Transverse colon (tissue), 4 donors: ENCODE measurements around the gene NUDCD3.

Source experiments
- CTCF ChIP-seq, 5 experiments: fragments of 200-600 bp in 3 of 5; fragments of 450-650 bp in 2 of 5; sonication (generic) in 3 of 5; IDR thresholded peaks; 1 replicate in 2 of 5; 2 replicates in 3 of 5; pipeline ENCODE4 v1.5.1; 2016 to 2017; ENCODE audit warnings: antibody characterized with exemption in 5 of 5, inconsistent platforms in 3 of 5, mild to moderate bottlenecking in 2 of 5, moderate library complexity in 1 of 5
- EP300 ChIP-seq: sonication (generic); formaldehyde crosslinking; IDR thresholded peaks from one replicate; pipeline ENCODE4 v1.6.1; 2017; ENCODE audit warnings: antibody characterized with exemption, low read depth
- POLR2AphosphoS5 ChIP-seq, 3 donors: sonication (generic); formaldehyde crosslinking; IDR thresholded peaks; one replicate each; pipeline ENCODE4 v1.6.1; 2016; ENCODE audit warnings: antibody characterized with exemption in 3 of 3

- no peak for TF ChIP-seq EP300
- TF ChIP-seq CTCF (IDR thresholded peaks at IDR 0.05): no peak
- no peak for TF ChIP-seq POLR2AphosphoS5 (IDR thresholded peaks at IDR 0.05)
Measured at GRCh38 chr7:44439926-44440325, 50.5 kb downstream of the NUDCD3 start.
